Glutamatergic neuron (in vitro differentiated cells): Measurements from ENCODE around the gene TTBK1. TPM values are rescaled to one million over a fixed set of nuclear protein-coding genes. Genes with fewer than 3 reads are reported as not detected.

Source experiments
- DNase-seq: peaks from one replicate; pipeline ENCODE4 v3.0.0; 2022
- H3K27ac Mint-ChIP-seq: one replicate; pipeline ENCODE4 v1.8.0; 2020; ENCODE audit warnings: mild to moderate bottlenecking, mixed read lengths, inconsistent platforms; ENCODE audit not compliant: unreplicated experiment
- H3K27me3 Mint-ChIP-seq: one replicate; pipeline ENCODE4 v1.8.0; 2020; ENCODE audit warnings: mild to moderate bottlenecking, moderate library complexity, mixed read lengths, inconsistent platforms; ENCODE audit not compliant: unreplicated experiment
- H3K36me3 Mint-ChIP-seq: one replicate; pipeline ENCODE4 v1.8.0; 2020; ENCODE audit warnings: mild to moderate bottlenecking, mixed read lengths, inconsistent platforms; ENCODE audit not compliant: unreplicated experiment
- H3K4me1 Mint-ChIP-seq: one replicate; pipeline ENCODE4 v1.8.0; 2020; ENCODE audit warnings: mild to moderate bottlenecking, low read depth, mixed read lengths, inconsistent platforms; ENCODE audit not compliant: unreplicated experiment
- H3K4me3 Mint-ChIP-seq: one replicate; pipeline ENCODE4 v1.8.0; 2020; ENCODE audit warnings: mild to moderate bottlenecking, mixed read lengths, inconsistent platforms; ENCODE audit not compliant: unreplicated experiment
- H3K9me3 Mint-ChIP-seq: one replicate; pipeline ENCODE4 v1.8.0; 2020; ENCODE audit warnings: mild to moderate bottlenecking, moderate library complexity, mixed read lengths, inconsistent platforms; ENCODE audit not compliant: unreplicated experiment
- CTCF ChIP-seq: fragments of 200-600 bp; sonication (generic); IDR thresholded peaks from one replicate; pipeline ENCODE4 v1.5.0; 2021; ENCODE audit not compliant: partially characterized antibody, unreplicated experiment
- total RNA-seq: library from RNA; stranded (reverse); fragmentation: NEBNext Ultra II Directional; extraction: Animal tissue kit (Norgen Biotek cat#: 25700); gene quantifications from one replicate; pipeline ENCODE4 v1.2.1, GENCODE V29; 2021; ENCODE audit not compliant: unreplicated experiment

Gene TTBK1
- total RNA-seq, 1 donor from 2014 or later, result 47.3 TPM

DNA sequence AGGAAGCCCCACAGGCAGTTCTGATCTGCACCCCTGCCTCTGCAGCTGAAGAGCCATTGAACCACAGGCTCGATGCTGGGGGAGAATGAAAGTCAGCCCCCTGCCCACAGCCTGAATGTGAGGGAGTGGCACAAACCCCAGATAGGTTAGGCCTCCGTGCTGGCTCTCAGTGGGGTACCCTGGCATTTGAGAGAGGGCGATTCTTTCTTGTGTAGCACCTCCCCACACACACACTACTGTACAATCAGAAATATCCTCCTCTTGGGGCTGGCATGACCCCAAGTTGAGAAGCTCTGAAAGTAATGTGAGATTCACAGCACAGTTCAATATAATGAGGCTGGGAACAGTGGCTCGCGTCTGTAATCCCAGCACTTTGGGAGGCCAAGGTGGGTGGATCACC is 17.9 kb downstream of the TTBK1 start:
- Mint-ChIP-seq H3K4me1 (peaks cover 3% of the 10 kb centered on the region), H3K27ac (no peak overlapping the region), H3K27me3 (peaks cover 18% of the 10 kb centered on the region), H3K9me3 (peaks cover 9% of the 10 kb centered on the region), H3K36me3 (peaks cover 7% of the 10 kb centered on the region), H3K4me3 (no peak overlapping the region)
- TF ChIP-seq CTCF, result no peak
- no peak for DNase-seq

DNA sequence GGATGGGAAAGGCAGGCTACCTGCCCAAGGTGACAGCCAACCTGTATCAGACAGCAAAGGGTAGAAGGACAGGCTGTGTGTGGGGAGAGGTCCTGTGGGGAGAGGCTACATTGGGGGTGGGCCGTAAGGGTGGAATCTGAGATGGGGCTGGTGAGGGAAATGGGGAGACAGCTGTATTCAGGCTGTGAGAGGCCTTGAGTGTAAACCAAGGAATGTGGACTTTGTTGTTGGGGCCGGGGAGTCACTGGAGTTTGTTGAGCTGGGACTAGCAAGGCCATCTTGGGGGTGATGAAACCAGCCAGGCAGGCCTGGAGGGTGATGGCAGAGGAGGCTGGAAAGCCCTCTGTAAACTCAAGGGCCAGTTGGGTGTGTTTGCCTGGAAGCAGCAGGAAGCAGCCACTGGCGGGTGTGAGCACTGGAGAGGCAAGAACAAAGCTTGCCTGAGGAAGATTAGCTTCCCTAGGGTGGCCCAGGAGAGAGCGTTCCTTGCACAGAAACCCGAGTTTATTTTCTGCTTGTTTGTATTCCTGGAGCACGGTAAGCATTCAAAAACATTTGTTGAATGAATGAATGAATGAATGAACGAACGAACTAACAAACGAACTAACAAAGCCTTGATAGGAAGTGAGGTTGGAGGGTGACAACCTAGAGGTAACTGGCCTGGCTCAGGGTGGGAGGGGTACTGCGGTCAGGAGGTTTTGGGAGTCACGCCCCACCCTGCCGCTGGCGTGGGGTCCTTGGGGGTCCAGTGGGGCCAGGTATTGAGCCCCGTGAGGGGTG is 18.9 kb downstream of the TTBK1 start:
- no peak for TF ChIP-seq CTCF
- peaks cover 21% of the 10 kb centered on the region for H3K27me3 Mint-ChIP-seq
- no peak overlapping the region for H3K27ac Mint-ChIP-seq
- DNase-seq, result no peak
- H3K4me1 Mint-ChIP-seq, result peaks cover 8% of the 10 kb centered on the region
- peaks cover under 1% of the 10 kb centered on the region for H3K36me3 Mint-ChIP-seq
- no peak overlapping the region for H3K4me3 Mint-ChIP-seq
- peaks cover 13% of the 10 kb centered on the region for H3K9me3 Mint-ChIP-seq

- no peaks in the 10 kb centered on the region for H3K36me3 Mint-ChIP-seq
- no peak for TF ChIP-seq CTCF
- peaks cover 14% of the 10 kb centered on the region for H3K4me1 Mint-ChIP-seq
- DNase-seq, result no peak
- H3K27ac Mint-ChIP-seq, result no peak overlapping the region
- peaks cover 16% of the 10 kb centered on the region for H3K9me3 Mint-ChIP-seq
- no peak overlapping the region for H3K4me3 Mint-ChIP-seq
- peaks cover 21% of the 10 kb centered on the region for H3K27me3 Mint-ChIP-seq
These were observed 19.6 kb downstream of the TTBK1 start for GRCh38 chr6:43262780-43263313.

- peaks cover 22% of the 10 kb centered on the region for H3K27me3 Mint-ChIP-seq
- H3K36me3 Mint-ChIP-seq, result no peaks in the 10 kb centered on the region
- H3K9me3 Mint-ChIP-seq, result peaks cover 16% of the 10 kb centered on the region
- H3K4me1 Mint-ChIP-seq, result peaks cover 14% of the 10 kb centered on the region
- TF ChIP-seq CTCF, result peak; percentile 50
- DNase-seq, result peak; percentile 84
- H3K27ac Mint-ChIP-seq, result peak overlapping the region; percentile 15
- H3K4me3 Mint-ChIP-seq, result no peak overlapping the region
These were observed 20.3 kb downstream of the TTBK1 start for GRCh38 chr6:43263314-43264178.
